A673 (cell line): ENCODE results near the gene VAV3. TPM values are rescaled to one million over a fixed set of nuclear protein-coding genes. Genes with fewer than 3 reads are reported as not detected.

Experiments
- BruUV-seq: library from RNA; stranded (reverse); fragments of 400-500 nt; replicated peaks from 2 replicates; lab custom pipeline; 2021; lab: Mats Ljungman, UMichigan
- CTCF ChIA-PET: fragments of 300-600 bp; sonication (Branson Sonifier 250); formaldehyde crosslinking; loops from one replicate; lab custom pipeline; 2022; ENCODE audit warnings: antibody characterized with exemption; lab: Charles Lee
- POLR2A ChIA-PET: fragments of 300-600 bp; sonication (Branson Sonifier 250); formaldehyde crosslinking; loops from one replicate; lab custom pipeline; 2022; ENCODE audit warnings: antibody characterized with exemption; ENCODE audit not compliant: low non-redundant PET; lab: Charles Lee
- DNase-seq: peaks from one replicate; pipeline ENCODE4 v3.0.0-alpha.2; 2015; ENCODE audit warnings: low spot score
- H3K27ac ChIP-seq: fragments of 200-600 bp; sonication (generic); 2 replicates; pipeline ENCODE4 v1.5.1; 2016; ENCODE audit warnings: mixed run types, low read depth, mild to moderate bottlenecking, mixed read lengths, antibody characterized with exemption, low read length; ENCODE audit not compliant: poor library complexity, severe bottlenecking
- H3K27me3 ChIP-seq: fragments of 200-600 bp; sonication (generic); replicated peaks from 2 replicates; pipeline ENCODE4 v1.6.1; 2017; ENCODE audit warnings: mixed run types, low read depth, mild to moderate bottlenecking, mixed read lengths, antibody characterized with exemption, low read length; ENCODE audit not compliant: insufficient read depth, poor library complexity
- H3K36me3 ChIP-seq: fragments of 200-600 bp; sonication (generic); 2 replicates; pipeline ENCODE4 v1.6.1; 2016; ENCODE audit warnings: mixed run types, mild to moderate bottlenecking, mixed read lengths, antibody characterized with exemption, low read length; ENCODE audit not compliant: insufficient read depth, poor library complexity, severe bottlenecking
- H3K4me1 ChIP-seq: fragments of 200-600 bp; sonication (generic); 2 replicates; pipeline ENCODE4 v1.6.1; 2017; ENCODE audit warnings: mixed run types, mild to moderate bottlenecking, mixed read lengths, antibody characterized with exemption, low read length; ENCODE audit not compliant: insufficient read depth, poor library complexity, severe bottlenecking
- H3K4me3 ChIP-seq: fragments of 200-600 bp; sonication (generic); 2 replicates; pipeline ENCODE4 v1.5.1; 2016; ENCODE audit warnings: low read depth, mixed run types, mild to moderate bottlenecking, mixed read lengths, low read length; ENCODE audit not compliant: poor library complexity, severe bottlenecking
- H3K9me3 ChIP-seq: fragments of 200-600 bp; sonication (generic); 2 replicates; pipeline ENCODE4 v1.6.1; 2016; ENCODE audit warnings: mixed run types, low read depth, mild to moderate bottlenecking, mixed read lengths, antibody characterized with exemption, low read length; ENCODE audit not compliant: poor library complexity, severe bottlenecking
- CTCF ChIP-seq: fragments of 300-800, 200-600 bp; sonication (generic); conservative IDR thresholded peaks from 2 replicates; pipeline ENCODE4 v1.5.1; 2017; ENCODE audit warnings: low read depth, mild to moderate bottlenecking, antibody characterized with exemption, low read length, moderate library complexity, mixed read lengths
- EZH2 ChIP-seq: fragments of 200-600 bp; sonication (generic); IDR thresholded peaks from 2 replicates; pipeline ENCODE4 v1.6.1; 2017; ENCODE audit warnings: borderline replicate concordance, low read depth, mild to moderate bottlenecking, mixed read lengths, antibody characterized with exemption, low read length; ENCODE audit not compliant: poor library complexity, severe bottlenecking
- intact Hi-C: fragments of 100-400 bp; cut with micrococcal nuclease; formaldehyde crosslinking; loops from one replicate; pipeline ENCODE4 v1.10.0; 2022; ENCODE audit not compliant: unreplicated experiment
- total RNA-seq: library from RNA; stranded (reverse); gene quantifications from 2 replicates; pipeline ENCODE4 v1.2.3, GENCODE V29; 2021

VAV3 gene
- total RNA-seq, 1 experiment from 2014 or later = 0.30 TPM

- POLR2A ChIA-PET = no interaction called here
- intact Hi-C loops = no loop called here
- Histone ChIP-seq H3K4me3 (no peak overlapping the region), H3K27ac (no peak overlapping the region), H3K36me3 (no peaks in the 10 kb centered on the region), H3K4me1 (no peaks in the 10 kb centered on the region), H3K27me3 (no peaks in the 10 kb centered on the region), H3K9me3 (no peaks in the 10 kb centered on the region)
- no TSS peak for BruUV-seq
- no peak for TF ChIP-seq EZH2
- no peak for TF ChIP-seq CTCF
- CTCF ChIA-PET = no interaction called here
- no peak for DNase-seq
Observed at GRCh38 chr1:108010581-108010980, 45.6 kb upstream of the VAV3 start.

GRCh38 chr1:108009603-108010195 is 44.7 kb upstream of the VAV3 start:
- TF ChIP-seq EZH2 (no peak), CTCF (no peak)
- Histone ChIP-seq H3K36me3 (no peaks in the 10 kb centered on the region), H3K27ac (no peak overlapping the region), H3K4me3 (no peak overlapping the region), H3K27me3 (no peaks in the 10 kb centered on the region), H3K9me3 (no peaks in the 10 kb centered on the region), H3K4me1 (no peaks in the 10 kb centered on the region)
- no peak for DNase-seq
- ChIA-PET CTCF (no interaction called here), POLR2A (no interaction called here)
- intact Hi-C loops = no loop called here
- BruUV-seq = no TSS peak

GRCh38 chr1:108007531-108007930 is 42.6 kb upstream of the VAV3 start:
- Histone ChIP-seq H3K36me3 (no peaks in the 10 kb centered on the region), H3K27me3 (no peaks in the 10 kb centered on the region), H3K4me3 (no peak overlapping the region), H3K4me1 (no peaks in the 10 kb centered on the region), H3K27ac (no peak overlapping the region), H3K9me3 (no peaks in the 10 kb centered on the region)
- intact Hi-C loops = no loop called here
- ChIA-PET POLR2A (no interaction called here), CTCF (interaction anchor here (0.6 kb wide), 1 partner anchor 188 kb away, joined by 3 read pairs; no protein-coding TSS in a partner anchor)
- TF ChIP-seq EZH2 = no peak
- no peak for TF ChIP-seq CTCF
- DNase-seq = no peak
- no TSS peak for BruUV-seq
